ENCODE measurements around the gene CLDN10. TPM values are rescaled to one million over a fixed set of nuclear protein-coding genes. Genes with fewer than 3 reads are reported as not detected.

Gene CLDN10
- total RNA-seq, 2 donors from 2014 or later = 72.8 to 228 TPM

- H3K4me1 ChIP-seq = peaks cover 36% of the 10 kb centered on the region
- H3K4me3 ChIP-seq = no peak overlapping the region
- ATAC-seq (peak; percentile 91), DNase-seq (peak; percentile 73 to 86 (median 79))
- TF ChIP-seq POLR2A (IDR thresholded peaks at IDR 0.05) = no peak
- no peak for TF ChIP-seq CTCF (IDR thresholded peaks at IDR 0.05)
- WGBS, 2 donors = 40 to 57% methylated on average over 10 to 12 of the region's 12 CpGs
- intact Hi-C loops (cut with DNase I) = no loop called here
- peak overlapping the region; percentile 73 to 87 (median 76) for H3K27ac ChIP-seq
- no peaks in the 10 kb centered on the region for H3K36me3 ChIP-seq (replicated peaks in 1 of 2; ENCODE audit: insufficient read depth in 1 of 2, low read depth in 2 of 2)
- H3K9me3 ChIP-seq = no peaks in the 10 kb centered on the region
- H3K27me3 ChIP-seq = no peaks in the 10 kb centered on the region
Measured at GRCh38 chr13:95603887-95604555, 51.5 kb downstream of the CLDN10 start.

GRCh38 chr13:95604556-95604915 lies 52.0 kb downstream of the CLDN10 start:
- intact Hi-C loops (cut with DNase I) = no loop called here
- Histone ChIP-seq H3K4me3 (no peak overlapping the region), H3K9me3 (no peaks in the 10 kb centered on the region), H3K4me1 (peaks cover 36% of the 10 kb centered on the region), H3K36me3 (replicated peaks in 1 of 2; ENCODE audit: insufficient read depth in 1 of 2, low read depth in 2 of 2) (no peaks in the 10 kb centered on the region), H3K27me3 (no peaks in the 10 kb centered on the region), H3K27ac (peak overlapping the region; percentile 19 to 87 (median 75))
- TF ChIP-seq POLR2A (IDR thresholded peaks at IDR 0.05) = no peak
- TF ChIP-seq CTCF (IDR thresholded peaks at IDR 0.05) = no peak
- 63 to 68% methylated on average over 3 of the region's 3 CpGs for WGBS, 2 donors
- DNase-seq (no peak), ATAC-seq (peak; percentile 41)

DNA sequence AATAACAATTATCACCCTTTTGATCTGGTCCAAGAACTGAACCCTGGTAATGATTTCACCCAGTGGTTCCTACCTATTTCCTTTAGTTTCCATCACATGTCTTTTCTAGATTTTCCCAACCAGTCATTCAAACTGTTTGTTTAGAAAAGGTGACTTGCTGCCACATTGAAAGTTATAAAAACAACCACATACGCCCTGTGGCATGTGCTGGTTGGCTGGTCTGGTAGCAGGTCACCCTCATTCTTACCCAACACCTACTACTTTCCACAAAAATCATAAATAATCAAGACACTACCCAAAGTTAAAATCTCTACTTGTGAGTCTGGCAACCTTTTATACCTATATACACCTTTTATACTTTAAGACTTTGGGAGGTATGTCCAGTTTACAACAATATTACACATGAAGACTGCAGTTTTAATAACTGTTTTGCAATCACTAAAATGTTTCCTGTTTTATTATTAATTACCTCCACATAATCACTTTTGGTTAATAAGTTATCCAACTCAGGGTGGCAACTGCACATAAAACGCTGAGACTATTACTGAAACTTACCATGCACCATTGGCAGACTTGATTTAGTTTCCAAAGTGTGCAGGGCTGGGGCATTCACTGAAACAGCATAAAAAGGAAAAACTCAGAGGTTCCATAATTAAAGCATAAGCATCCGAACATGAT lies 53.1 kb downstream of the CLDN10 start:
- ATAC-seq = peak; percentile 37
- no peak for DNase-seq
- H3K27me3 ChIP-seq = no peaks in the 10 kb centered on the region
- H3K4me3 ChIP-seq = no peak overlapping the region
- TF ChIP-seq POLR2A (IDR thresholded peaks at IDR 0.05) (no peak), CTCF (IDR thresholded peaks at IDR 0.05) (no peak)
- WGBS, 2 donors = 50 to 51% methylated on average over 3 of the region's 3 CpGs
- H3K36me3 ChIP-seq (replicated peaks in 1 of 2; ENCODE audit: insufficient read depth in 1 of 2, low read depth in 2 of 2) = no peaks in the 10 kb centered on the region
- intact Hi-C loops (cut with DNase I) = no loop called here
- peak overlapping the region in 3 of 4 donors; percentile 73 to 87 (median 77) for H3K27ac ChIP-seq
- H3K4me1 ChIP-seq = peaks cover 36% of the 10 kb centered on the region
- no peaks in the 10 kb centered on the region for H3K9me3 ChIP-seq

- no peak for ATAC-seq
- H3K9me3 ChIP-seq = no peaks in the 10 kb centered on the region
- peaks cover 39% of the 10 kb centered on the region for H3K4me1 ChIP-seq
Measured at GRCh38 chr13:95607366-95607765, 54.8 kb downstream of the CLDN10 start.

More at GRCh38 chr13:95607366-95607765, 54.8 kb downstream of the CLDN10 start:
- no peak for DNase-seq
- TF ChIP-seq POLR2A (IDR thresholded peaks at IDR 0.05) = no peak
- no peak for TF ChIP-seq CTCF (IDR thresholded peaks at IDR 0.05)
- no peaks in the 10 kb centered on the region for H3K36me3 ChIP-seq (replicated peaks in 1 of 2; ENCODE audit: insufficient read depth in 1 of 2, low read depth in 2 of 2)
- no peak overlapping the region for H3K4me3 ChIP-seq
- WGBS, 2 donors = 0 to 7% methylated on average over 1 of the region's 1 CpG
- peak overlapping the region in 1 of 4 donors; percentile 73 for H3K27ac ChIP-seq
- no peaks in the 10 kb centered on the region for H3K27me3 ChIP-seq
- intact Hi-C loops (cut with DNase I) = no loop called here
